ENCODE results near the gene DCAF11.

The DCAF11 gene

DNA sequence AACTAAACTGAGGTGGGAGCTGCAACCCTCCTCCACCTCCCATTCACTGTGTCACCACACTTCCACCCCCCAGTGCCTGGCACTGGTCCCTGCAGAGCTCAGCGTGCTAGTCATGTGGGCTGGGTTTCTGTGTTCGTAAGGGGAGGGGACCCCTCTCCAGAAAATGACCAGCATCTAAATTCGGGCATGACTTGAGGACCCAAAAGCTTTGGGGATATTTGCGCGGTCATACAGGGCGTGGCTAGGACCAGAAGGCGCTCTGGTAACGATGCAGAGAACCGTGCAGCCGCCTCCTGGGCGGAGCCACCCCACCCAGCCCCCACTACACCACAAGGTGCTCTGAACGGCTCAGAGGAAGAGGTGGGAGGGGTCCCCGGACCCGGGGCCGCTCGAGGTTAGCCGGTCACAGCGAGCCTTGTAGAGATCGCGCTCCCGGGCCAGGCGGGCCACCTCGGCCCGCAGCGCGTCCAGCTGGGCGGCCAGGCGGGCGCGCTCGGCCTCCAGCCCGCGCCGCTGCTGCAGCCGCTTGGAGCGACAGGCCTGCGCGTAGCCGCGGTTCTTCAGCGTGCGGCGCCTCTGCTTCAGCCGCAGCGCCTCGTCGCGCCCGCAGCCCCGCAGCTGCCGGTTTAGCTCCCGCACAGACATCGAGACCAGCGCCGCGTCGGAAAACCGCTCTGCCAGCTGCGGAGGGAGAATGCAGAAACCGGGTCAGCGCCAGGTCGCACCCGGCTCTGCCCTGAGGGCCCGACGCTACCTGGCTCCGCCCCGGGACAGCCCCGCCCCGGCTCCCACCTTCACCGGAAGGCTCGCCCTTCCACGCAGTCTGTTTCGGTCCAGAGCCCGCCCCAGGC is 33.5 kb upstream of the DCAF11 start:
- no peak overlapping the region; the same call in 1 of the 2 replicates for H3K27ac ChIP-seq (ENCODE audit: low read depth, low read length)
- peaks cover 47% of the 10 kb centered on the region for H3K27me3 ChIP-seq (ENCODE audit: insufficient read depth, low read length)
- peak overlapping the region; percentile 81 for H3K4me3 ChIP-seq (ENCODE audit: low read length)
- H3K36me3 ChIP-seq (ENCODE audit: insufficient read depth, low read length), result no peaks in the 10 kb centered on the region
- H3K9me3 ChIP-seq (ENCODE audit: insufficient read depth, low read depth, low read length), result no peaks in the 10 kb centered on the region
- H3K9ac ChIP-seq (ENCODE audit: low read depth, low read length), result peak overlapping the region; percentile 76
- H3K4me1 ChIP-seq (ENCODE audit: insufficient read depth, low read length), result peaks cover 20% of the 10 kb centered on the region
- WGBS, result under 1% methylated on average over 73 of the region's 74 CpGs

GRCh38 chr14:24081739-24082211 is 32.8 kb upstream of the DCAF11 start:
- Histone ChIP-seq H3K4me1 (ENCODE audit: insufficient read depth, low read length) (peaks cover 20% of the 10 kb centered on the region), H3K36me3 (ENCODE audit: insufficient read depth, low read length) (no peaks in the 10 kb centered on the region), H3K4me3 (ENCODE audit: low read length) (peak overlapping the region; percentile 81), H3K27ac (ENCODE audit: low read depth, low read length) (no peak overlapping the region), H3K9me3 (ENCODE audit: insufficient read depth, low read depth, low read length) (no peaks in the 10 kb centered on the region), H3K9ac (ENCODE audit: low read depth, low read length) (no peak overlapping the region), H3K27me3 (ENCODE audit: insufficient read depth, low read length) (peaks cover 47% of the 10 kb centered on the region)
- 17% methylated on average over 26 of the region's 26 CpGs for WGBS

DNA sequence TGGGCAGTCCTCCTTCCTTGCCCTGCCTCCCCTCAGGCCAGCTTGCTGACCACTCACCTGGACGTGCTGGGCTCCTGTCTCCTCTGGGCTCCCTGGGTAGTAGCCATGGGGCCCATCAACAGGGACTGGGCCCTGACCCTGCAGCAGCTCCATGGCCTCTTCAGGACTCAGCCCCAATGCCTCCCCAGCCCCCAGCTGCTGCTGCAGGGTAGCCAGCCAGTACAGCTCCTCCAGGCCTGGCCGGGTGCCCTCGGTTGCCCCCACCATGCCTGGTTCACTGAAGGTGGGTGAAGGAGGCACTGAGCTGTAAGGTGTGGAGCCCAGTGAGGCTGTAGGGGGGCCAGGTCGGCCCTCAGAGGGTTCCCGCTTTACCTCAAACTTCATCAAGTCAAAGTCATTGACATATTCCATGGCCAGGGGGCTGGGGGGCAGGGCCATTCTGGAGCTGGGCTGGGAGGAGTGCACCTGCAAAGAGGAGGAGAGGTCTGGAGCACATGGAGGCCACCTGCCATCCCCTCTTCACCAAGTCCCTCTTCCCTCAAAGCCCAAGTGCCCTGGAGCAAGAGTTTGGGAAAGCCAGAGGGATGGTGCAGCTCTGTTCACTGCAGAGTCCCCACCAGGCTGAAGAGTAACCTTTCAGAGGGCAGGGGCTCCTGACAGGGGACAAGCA is 32.0 kb upstream of the DCAF11 start:
- H3K27me3 ChIP-seq (ENCODE audit: insufficient read depth, low read length), result peaks cover 47% of the 10 kb centered on the region

GRCh38 chr14:24083462-24083861 is 31.1 kb upstream of the DCAF11 start:
- Histone ChIP-seq H3K4me3 (ENCODE audit: low read length) (no peak overlapping the region), H3K36me3 (ENCODE audit: insufficient read depth, low read length) (no peaks in the 10 kb centered on the region), H3K4me1 (ENCODE audit: insufficient read depth, low read length) (peaks cover 20% of the 10 kb centered on the region), H3K9me3 (ENCODE audit: insufficient read depth, low read depth, low read length) (no peaks in the 10 kb centered on the region), H3K27me3 (ENCODE audit: insufficient read depth, low read length) (peaks cover 47% of the 10 kb centered on the region), H3K27ac (ENCODE audit: low read depth, low read length) (no peak overlapping the region), H3K9ac (ENCODE audit: low read depth, low read length) (no peak overlapping the region)
- 90% methylated on average over 3 of the region's 3 CpGs for WGBS

More for the DNA sequence above, 32.0 kb upstream of the DCAF11 start:
- Histone ChIP-seq H3K9ac (ENCODE audit: low read depth, low read length) (no peak overlapping the region), H3K9me3 (ENCODE audit: insufficient read depth, low read depth, low read length) (no peaks in the 10 kb centered on the region), H3K4me1 (ENCODE audit: insufficient read depth, low read length) (peaks cover 20% of the 10 kb centered on the region), H3K36me3 (ENCODE audit: insufficient read depth, low read length) (no peaks in the 10 kb centered on the region), H3K27ac (ENCODE audit: low read depth, low read length) (no peak overlapping the region), H3K4me3 (ENCODE audit: low read length) (no peak overlapping the region)
- WGBS, result 90% methylated on average over 5 of the region's 5 CpGs

DNA sequence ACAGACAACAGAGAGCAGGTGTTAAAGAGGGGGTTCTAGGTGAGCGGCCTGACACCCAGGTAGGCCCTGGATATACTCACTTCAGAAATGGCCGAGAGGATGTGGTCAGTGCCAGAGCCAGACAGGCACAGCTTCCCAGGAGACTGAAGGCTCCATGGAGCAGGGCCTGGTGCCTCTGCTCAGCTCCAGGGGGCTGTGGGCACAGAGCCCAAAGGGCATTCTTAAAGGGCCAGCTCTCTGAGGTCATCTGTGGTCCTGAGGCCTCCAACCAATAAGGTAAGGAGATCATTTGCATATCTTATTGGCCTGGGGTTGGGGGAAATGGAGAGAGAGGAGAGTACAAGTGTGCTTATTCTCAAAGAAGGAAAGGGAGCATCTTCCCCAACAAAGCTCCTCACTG is 30.1 kb upstream of the DCAF11 start:
- H3K27me3 ChIP-seq (ENCODE audit: insufficient read depth, low read length), result peaks cover 47% of the 10 kb centered on the region
- no peaks in the 10 kb centered on the region for H3K9me3 ChIP-seq (ENCODE audit: insufficient read depth, low read depth, low read length)
- no peaks in the 10 kb centered on the region for H3K36me3 ChIP-seq (ENCODE audit: insufficient read depth, low read length)
- H3K4me3 ChIP-seq (ENCODE audit: low read length), result no peak overlapping the region
- no peak overlapping the region for H3K9ac ChIP-seq (ENCODE audit: low read depth, low read length)
- no peak overlapping the region for H3K27ac ChIP-seq (ENCODE audit: low read depth, low read length)
- WGBS, result 89% methylated on average over 2 of the region's 2 CpGs
- H3K4me1 ChIP-seq (ENCODE audit: insufficient read depth, low read length), result peaks cover 18% of the 10 kb centered on the region

- peaks cover 11% of the 10 kb centered on the region for H3K4me1 ChIP-seq (ENCODE audit: insufficient read depth, low read length)
- no peak overlapping the region for H3K4me3 ChIP-seq (ENCODE audit: low read length)
- no peak overlapping the region for H3K9ac ChIP-seq (ENCODE audit: low read depth, low read length)
- H3K27ac ChIP-seq (ENCODE audit: low read depth, low read length), result no peak overlapping the region
- H3K36me3 ChIP-seq (ENCODE audit: insufficient read depth, low read length), result no peaks in the 10 kb centered on the region
- 88% methylated on average over 2 of the region's 3 CpGs for WGBS
- H3K9me3 ChIP-seq (ENCODE audit: insufficient read depth, low read depth, low read length), result no peaks in the 10 kb centered on the region
- H3K27me3 ChIP-seq (ENCODE audit: insufficient read depth, low read length), result peaks cover 42% of the 10 kb centered on the region
These were observed 29.4 kb upstream of the DCAF11 start for GRCh38 chr14:24085215-24085614.

GRCh38 chr14:24086193-24086955 is 28.2 kb upstream of the DCAF11 start:
- WGBS, result 64% methylated on average over 3 of the region's 3 CpGs
- Histone ChIP-seq H3K9ac (ENCODE audit: low read depth, low read length) (no peak overlapping the region), H3K27ac (ENCODE audit: low read depth, low read length) (no peak overlapping the region)

GRCh38 chr14:24087004-24087403 is 27.6 kb upstream of the DCAF11 start:
- Histone ChIP-seq H3K36me3 (ENCODE audit: insufficient read depth, low read length) (no peaks in the 10 kb centered on the region), H3K27ac (ENCODE audit: low read depth, low read length) (no peak overlapping the region), H3K27me3 (ENCODE audit: insufficient read depth, low read length) (peaks cover 24% of the 10 kb centered on the region), H3K4me1 (ENCODE audit: insufficient read depth, low read length) (0 out of 2 replicates have a peak, but pooled peaks cover 1% of the 10 kb centered on the region), H3K4me3 (ENCODE audit: low read length) (no peak overlapping the region), H3K9ac (ENCODE audit: low read depth, low read length) (no peak overlapping the region), H3K9me3 (ENCODE audit: insufficient read depth, low read depth, low read length) (no peaks in the 10 kb centered on the region)
- 84% methylated on average over 1 of the region's 1 CpG for WGBS

More at GRCh38 chr14:24086193-24086955, 28.2 kb upstream of the DCAF11 start:
- 0 out of 2 replicates have a peak, but pooled peaks cover 4% of the 10 kb centered on the region for H3K4me1 ChIP-seq (ENCODE audit: insufficient read depth, low read length)
- H3K4me3 ChIP-seq (ENCODE audit: low read length), result no peak overlapping the region
- H3K27me3 ChIP-seq (ENCODE audit: insufficient read depth, low read length), result peaks cover 31% of the 10 kb centered on the region
- no peaks in the 10 kb centered on the region for H3K36me3 ChIP-seq (ENCODE audit: insufficient read depth, low read length)
- no peaks in the 10 kb centered on the region for H3K9me3 ChIP-seq (ENCODE audit: insufficient read depth, low read depth, low read length)

GRCh38 chr14:24088095-24088494 is 26.5 kb upstream of the DCAF11 start:
- no peak overlapping the region for H3K4me3 ChIP-seq (ENCODE audit: low read length)
- H3K9ac ChIP-seq (ENCODE audit: low read depth, low read length), result no peak overlapping the region
- no peaks in the 10 kb centered on the region for H3K9me3 ChIP-seq (ENCODE audit: insufficient read depth, low read depth, low read length)
- H3K4me1 ChIP-seq (ENCODE audit: insufficient read depth, low read length), result no peaks in the 10 kb centered on the region
- H3K27me3 ChIP-seq (ENCODE audit: insufficient read depth, low read length), result peaks cover 18% of the 10 kb centered on the region
- no peaks in the 10 kb centered on the region for H3K36me3 ChIP-seq (ENCODE audit: insufficient read depth, low read length)
- WGBS, result 84% methylated on average over 2 of the region's 2 CpGs
- H3K27ac ChIP-seq (ENCODE audit: low read depth, low read length), result no peak overlapping the region

DNA sequence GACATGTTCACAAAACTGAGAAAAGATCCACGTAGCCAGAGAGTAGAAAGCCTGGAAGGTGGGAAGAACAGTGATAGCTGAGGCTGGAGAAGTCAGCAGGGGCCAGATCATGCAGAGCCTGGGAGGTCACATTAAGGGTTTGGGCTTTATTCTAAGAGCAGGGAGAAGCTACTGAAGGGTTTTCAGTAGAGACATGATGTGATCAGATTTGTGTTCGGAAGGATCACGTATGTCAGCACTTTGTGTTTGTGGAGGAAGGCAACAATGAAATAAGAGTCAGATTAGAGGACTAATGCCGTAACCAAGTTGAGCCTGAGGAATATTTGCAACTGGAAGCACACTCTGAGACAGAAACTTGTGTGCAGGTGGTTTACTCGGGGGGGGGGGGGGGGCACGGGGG is 24.7 kb upstream of the DCAF11 start:
- Histone ChIP-seq H3K9ac (ENCODE audit: low read depth, low read length) (no peak overlapping the region), H3K36me3 (ENCODE audit: insufficient read depth, low read length) (no peaks in the 10 kb centered on the region), H3K27ac (ENCODE audit: low read depth, low read length) (no peak overlapping the region), H3K4me1 (ENCODE audit: insufficient read depth, low read length) (peaks cover 5% of the 10 kb centered on the region), H3K9me3 (ENCODE audit: insufficient read depth, low read depth, low read length) (no peaks in the 10 kb centered on the region), H3K27me3 (ENCODE audit: insufficient read depth, low read length) (peaks cover 6% of the 10 kb centered on the region), H3K4me3 (ENCODE audit: low read length) (no peak overlapping the region)
- WGBS, result 90% methylated on average over 5 of the region's 6 CpGs

DNA sequence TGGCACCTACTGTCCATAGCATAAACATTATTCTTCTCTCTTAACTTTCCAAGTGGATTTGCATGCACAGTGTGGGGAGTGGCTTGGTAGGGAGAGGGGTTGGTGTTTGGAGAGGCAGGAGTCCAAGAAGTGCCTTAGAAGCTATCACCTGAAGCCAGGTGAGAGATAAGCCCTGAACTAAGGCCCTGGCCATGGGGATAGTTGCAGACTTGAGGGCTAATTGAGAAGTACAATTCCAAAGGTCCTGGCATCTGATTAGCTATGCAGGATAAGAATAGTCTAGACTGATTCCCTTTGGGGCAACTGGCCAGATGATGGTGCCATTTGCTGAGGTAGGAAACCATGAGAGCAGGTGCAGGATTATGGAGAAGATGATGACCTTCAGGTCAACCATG is 22.5 kb upstream of the DCAF11 start:
- no peaks in the 10 kb centered on the region for H3K9me3 ChIP-seq (ENCODE audit: insufficient read depth, low read depth, low read length)
- no peaks in the 10 kb centered on the region for H3K36me3 ChIP-seq (ENCODE audit: insufficient read depth, low read length)
- peaks cover 6% of the 10 kb centered on the region for H3K27me3 ChIP-seq (ENCODE audit: insufficient read depth, low read length)
- H3K9ac ChIP-seq (ENCODE audit: low read depth, low read length), result no peak overlapping the region
- H3K27ac ChIP-seq (ENCODE audit: low read depth, low read length), result no peak overlapping the region
- H3K4me1 ChIP-seq (ENCODE audit: insufficient read depth, low read length), result peaks cover 14% of the 10 kb centered on the region
- no peak overlapping the region for H3K4me3 ChIP-seq (ENCODE audit: low read length)

Measured in HUES64 (cell line).